Cardiac septum (tissue), 1 donor: Measurements from ENCODE around the gene PLAU. TPM values are rescaled to one million over a fixed set of nuclear protein-coding genes. Genes with fewer than 3 reads are reported as not detected.

Source experiments
- DNase-seq: peaks from one replicate; pipeline ENCODE4 v3.0.0-alpha.2; 2020; ENCODE audit warnings: low spot score
- intact Hi-C: fragments of 100-400 bp; cut with DNase I; formaldehyde crosslinking; loops from one replicate; pipeline ENCODE4 v1.14.0; 2022
- long read RNA-seq: library from polyadenylated mRNA; unstranded; transcript quantifications from one replicate; pipeline ENCODE4 v2.0.0, GENCODE V29; 2021
- total RNA-seq: library from RNA; stranded (reverse); fragmentation: NEBNext Ultra II Directional; extraction: Animal tissue kit (Norgen Biotek cat#: 25700); gene quantifications from one replicate; pipeline ENCODE4 v1.2.1, GENCODE V29; 2021
- donor health status: DM: no; HTN: no; CAD: no.

The PLAU gene
- 15.3 TPM for total RNA-seq
- long read RNA-seq, transcript PLAU-201 (11 exons, 2,321 nt), result major isoform, 9 of 21 reads
- long read RNA-seq, partial matches to known transcripts, result 10 of 21 reads
- long read RNA-seq, other reads (novel, unspliced or antisense), result 2 of 21 reads

DNA sequence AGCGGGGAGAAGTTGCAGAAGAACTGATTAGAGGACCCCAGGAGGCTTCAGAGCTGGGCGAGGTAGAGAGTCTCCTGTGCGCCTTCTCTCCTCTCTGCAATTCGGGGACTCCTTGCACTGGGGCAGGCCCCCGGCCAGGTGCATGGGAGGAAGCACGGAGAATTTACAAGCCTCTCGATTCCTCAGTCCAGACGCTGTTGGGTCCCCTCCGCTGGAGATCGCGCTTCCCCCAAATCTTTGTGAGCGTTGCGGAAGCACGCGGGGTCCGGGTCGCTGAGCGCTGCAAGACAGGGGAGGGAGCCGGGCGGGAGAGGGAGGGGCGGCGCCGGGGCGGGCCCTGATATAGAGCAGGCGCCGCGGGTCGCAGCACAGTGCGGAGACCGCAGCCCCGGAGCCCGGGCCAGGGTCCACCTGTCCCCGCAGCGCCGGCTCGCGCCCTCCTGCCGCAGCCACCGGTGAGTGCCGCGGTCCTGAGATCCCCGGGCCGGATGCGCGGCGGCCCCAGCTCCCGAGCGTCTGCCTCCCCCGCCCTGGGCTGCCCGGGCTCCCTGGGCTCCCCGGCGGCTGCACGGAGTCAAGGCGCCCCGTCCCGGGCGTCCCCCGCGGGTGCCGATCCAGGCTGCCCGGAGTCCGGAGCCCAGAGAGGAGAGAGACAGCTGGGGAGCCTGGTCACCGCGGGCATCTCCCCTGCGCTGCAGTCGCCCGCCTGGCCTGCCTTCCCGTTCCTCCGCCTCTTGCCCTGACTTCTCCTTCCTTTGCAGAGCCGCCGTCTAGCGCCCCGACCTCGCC lies at the start of gene PLAU:
Gene PLAU, plus strand, starts transcription at position 369 of the 789 bp plus-strand sequence. CDS start 424 bp downstream, outside the sequence.
- DNase-seq, result peak; percentile 91
- intact Hi-C loops, result no loop called here

DNA sequence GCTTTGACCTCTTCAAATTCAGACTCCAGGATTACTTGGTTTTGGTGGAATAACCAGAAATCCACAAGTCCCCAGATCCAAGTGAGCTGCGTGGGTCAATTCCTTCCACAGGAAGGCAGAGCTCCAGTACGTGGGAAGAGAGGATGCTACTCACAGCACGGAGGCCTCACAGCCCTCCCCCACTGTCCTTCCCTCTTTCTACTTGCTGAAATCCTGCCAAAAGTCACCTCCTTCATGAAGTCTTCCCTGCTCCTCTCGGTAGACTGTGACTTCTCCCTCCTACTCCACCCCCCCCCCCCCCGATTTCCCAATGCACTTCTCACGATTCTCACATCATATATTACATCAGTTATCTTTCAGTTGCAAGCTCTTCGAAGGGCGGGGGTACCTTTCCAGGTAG lies 48.9 kb upstream of the PLAU start:
- DNase-seq, result no peak
- intact Hi-C loops, result no loop called here

DNA sequence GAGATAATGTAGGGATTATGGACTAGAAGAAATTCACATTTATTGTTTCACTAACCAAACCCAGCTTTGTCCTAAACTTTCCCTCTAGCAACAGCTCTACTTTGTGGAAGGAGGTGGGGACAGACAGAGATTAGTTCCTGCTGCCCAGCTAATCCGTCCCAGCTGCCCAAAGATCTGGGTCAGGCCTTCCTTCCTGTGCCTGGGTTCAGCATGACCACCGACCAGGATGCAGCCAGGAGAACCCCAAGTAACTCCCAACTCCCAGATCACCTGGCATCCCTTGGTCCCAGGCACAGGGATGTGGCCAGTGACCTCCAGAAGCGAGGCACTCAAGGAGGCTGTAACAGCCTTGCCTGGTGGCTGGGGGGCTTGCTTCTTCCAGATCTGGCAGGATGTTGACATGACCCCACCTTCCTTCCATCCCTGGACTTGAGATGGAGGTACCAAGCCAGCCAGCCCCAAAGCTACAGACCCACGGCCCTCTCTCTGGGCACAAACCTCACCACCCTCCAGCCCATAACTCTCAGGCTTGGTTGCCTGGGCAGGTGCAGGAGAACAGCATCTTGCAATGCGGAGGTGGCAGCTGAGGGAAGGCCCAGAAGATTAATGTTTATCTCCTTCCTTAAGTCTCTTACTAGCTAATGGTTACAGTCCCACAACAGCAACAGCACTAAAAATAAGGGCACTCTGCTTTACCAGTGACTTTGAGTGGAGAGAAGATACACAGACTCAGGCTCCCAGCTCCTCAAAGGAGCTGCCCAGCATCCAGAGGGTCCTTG lies 47.7 kb upstream of the PLAU start:
- no peak for DNase-seq
- intact Hi-C loops, result no loop called here

GRCh38 chr10:73864229-73864628 lies 46.7 kb upstream of the PLAU start:
- intact Hi-C loops, result no loop called here
- DNase-seq, result no peak

DNA sequence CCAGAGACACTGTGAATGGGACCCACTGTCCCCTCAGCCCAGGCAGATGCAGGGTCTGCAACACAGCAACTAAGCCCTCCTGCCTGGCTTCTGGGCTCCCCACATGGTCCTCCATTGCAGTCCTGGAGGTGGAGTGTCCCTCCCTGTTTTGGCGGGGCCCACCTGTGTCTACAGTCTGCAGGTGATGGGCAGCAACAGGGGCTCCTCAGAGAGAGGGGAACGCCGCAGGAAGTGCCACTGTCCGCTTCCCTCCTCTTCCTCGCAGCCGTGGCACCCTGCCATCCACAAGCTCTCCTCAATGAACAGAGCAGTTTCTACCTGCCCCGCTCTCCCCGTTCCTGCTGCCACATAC lies 45.8 kb upstream of the PLAU start:
- intact Hi-C loops, result no loop called here
- no peak for DNase-seq

DNA sequence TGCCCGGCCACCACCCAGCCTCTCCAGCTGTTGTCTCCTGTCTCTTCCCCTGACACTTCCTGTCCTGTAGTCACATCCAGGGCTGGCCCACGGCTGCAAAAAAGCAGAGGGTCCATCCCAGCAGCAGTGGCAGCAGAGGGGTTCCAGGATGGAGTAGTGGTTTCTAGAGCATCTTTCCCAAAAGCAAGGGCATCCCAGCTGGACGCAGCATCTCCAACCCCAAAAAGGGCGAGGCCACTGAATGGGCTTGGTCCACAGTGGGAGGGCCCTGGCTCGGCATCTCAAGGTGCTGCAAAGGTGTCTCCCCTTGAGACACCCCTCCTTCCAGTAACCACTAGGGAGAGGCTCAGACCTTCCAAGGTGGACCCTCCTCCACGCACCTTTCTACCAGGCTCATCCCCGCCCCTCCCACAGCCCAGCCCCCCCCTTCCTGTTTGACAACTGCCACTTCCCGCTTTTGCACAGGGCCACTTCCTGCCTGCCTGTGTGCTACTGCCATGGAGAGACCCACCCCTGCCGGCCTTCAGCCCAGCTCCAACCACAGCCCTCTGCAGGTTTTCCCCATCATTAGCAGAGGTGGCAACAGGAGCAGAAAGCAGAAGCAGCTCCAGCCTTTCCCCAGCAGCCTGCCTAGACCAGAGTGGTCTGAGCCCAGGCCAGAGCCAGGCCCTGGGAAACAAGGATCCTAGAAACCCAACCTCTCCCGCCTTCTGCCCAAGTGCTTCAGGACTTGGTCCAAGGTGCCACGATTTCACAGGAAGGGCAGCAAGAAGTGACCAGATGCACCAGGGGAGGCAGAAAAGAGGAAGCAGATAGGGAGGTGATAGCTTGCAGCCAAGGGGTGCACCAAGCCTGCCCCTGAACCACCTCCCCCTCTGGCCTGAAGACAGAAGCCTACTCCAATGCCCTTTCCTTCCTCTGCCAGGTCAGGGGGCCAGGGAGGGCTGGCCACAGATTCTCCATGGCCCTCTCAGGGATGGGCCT lies 45.2 kb upstream of the PLAU start:
- intact Hi-C loops, result no loop called here
- DNase-seq, result peak; percentile 92

DNA sequence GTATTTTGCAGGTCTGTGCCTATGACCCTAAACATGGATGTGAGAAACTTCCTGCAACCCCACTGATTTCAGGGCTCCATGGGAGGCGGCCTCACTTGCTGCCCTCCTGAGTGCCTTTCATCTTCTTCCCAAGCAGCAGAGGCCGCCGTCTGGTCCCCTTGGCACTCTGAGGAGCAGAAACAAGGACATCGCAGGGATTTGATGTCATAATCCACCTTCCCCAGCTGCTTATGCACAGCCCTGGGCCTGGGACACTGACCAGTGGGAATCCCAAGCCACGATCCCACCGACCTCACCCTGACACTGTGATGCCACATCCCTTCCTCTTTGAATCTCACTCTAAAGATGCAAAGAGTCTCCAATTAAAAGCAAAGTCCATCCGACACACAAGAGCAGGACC lies 44.3 kb upstream of the PLAU start:
- intact Hi-C loops, result no loop called here
- no peak for DNase-seq

DNA sequence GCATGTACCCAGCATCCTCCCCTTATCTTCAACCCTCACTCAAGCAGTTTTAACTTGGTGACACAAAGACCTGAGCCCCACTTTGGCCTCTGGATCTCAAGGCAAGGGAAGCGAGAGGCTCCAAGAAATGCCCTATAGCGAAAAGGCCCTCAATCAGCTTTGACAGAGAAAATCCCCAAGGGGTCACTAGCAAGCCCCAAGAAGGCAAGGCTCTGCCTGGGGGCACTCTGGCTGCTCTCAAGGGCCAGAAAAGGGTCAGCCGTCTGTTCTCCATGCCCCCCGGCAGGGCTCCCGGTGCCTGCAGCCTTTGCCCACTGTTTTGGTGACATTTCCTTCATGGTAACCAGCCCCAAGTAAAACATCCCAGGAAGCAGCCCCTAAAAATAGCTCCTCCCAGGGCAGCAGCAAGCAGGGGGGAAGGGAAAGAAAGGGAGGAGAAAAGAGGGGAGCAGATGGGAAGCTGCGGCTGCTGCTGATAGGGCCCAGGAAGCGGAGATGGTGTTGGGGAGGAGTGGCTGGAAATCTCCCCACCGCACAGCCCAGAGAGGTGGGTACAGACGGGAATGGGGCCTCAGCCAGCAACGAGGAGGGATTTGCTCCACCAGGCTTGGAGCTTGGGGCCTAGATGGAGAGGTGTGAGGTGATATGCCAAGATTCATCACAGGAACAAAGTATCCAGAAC lies 43.7 kb upstream of the PLAU start:
- intact Hi-C loops, result no loop called here

DNA sequence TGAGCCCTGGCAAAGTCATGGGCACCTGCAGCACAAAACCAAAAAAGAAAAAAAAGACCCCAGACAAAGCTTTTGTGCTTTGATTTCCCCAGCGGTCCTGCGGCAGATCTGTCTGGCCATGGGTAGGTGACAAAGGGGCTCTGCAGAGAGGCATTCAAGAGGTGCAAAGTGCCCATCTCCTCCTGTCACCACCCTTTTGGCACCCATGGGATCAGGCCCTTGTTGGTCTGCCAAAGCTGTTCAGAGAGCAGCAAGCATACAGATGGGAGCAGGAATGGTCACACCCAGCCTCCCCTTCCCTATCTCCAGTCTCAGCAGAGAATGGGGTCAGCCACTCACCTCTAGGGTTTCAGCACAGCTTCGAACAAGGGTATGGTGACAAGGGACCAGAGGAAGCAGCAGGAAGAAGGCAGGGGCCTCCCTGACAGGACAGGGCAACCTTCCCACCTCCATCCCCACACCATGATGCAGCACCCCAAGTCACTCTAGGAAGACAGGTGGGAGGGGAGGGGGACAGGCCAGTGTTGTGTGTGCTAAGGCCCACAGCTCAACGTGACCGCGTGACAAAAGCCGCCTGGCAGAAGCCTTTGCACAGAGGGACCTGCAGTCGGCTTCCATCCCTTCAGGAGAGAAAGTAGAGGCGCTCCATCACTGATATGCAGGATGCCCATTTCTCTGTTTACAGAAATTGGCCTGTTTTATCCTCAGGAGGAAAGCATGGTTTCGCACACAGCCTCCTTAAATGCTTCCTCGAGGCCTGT lies 42.9 kb upstream of the PLAU start:
- intact Hi-C loops, result no loop called here
- DNase-seq, result no peak

More for the DNA sequence above, 43.7 kb upstream of the PLAU start:
- no peak for DNase-seq

GRCh38 chr10:73868655-73869195 lies 42.2 kb upstream of the PLAU start:
- intact Hi-C loops, result no loop called here
- no peak for DNase-seq

- DNase-seq, result no peak
- intact Hi-C loops, result loop anchor here (5.0 kb wide), 1 partner anchor 59 kb away; the partner anchor contains the start of gene NDST2
Measured at GRCh38 chr10:73871295-73872189, 39.4 kb upstream of the PLAU start.

DNA sequence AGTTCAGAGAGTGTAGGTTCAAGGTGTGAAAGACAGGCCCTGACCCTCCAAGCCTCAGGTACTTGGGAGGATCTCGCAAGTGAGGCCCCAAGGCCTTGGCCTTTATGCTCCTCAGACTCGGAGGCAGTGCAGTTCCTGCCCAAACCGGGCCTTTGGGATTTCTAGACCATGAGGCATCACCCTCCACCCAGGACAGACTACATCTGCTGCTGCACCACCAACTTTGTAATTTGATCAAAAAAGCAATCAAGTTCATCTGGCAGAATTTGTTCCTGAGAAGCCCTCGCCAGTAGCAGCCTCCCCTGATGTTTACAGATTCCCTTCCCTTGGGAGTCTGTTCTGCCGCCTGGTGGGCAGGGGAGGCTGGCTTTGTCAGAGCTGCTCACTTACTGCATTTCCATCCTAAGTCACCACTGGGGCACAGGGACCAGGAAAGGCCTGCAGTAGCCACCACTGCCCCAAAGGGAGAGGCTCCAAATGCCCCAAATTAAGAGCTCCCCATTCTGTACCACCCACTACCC lies 38.7 kb upstream of the PLAU start:
- no peak for DNase-seq

GRCh38 chr10:73873142-73873837 lies 37.6 kb upstream of the PLAU start:
- intact Hi-C loops, result loop anchor here (5.0 kb wide), 1 partner anchor 61 kb away; the partner anchor contains the start of gene NDST2
- no peak for DNase-seq

More for the DNA sequence above, 38.7 kb upstream of the PLAU start:
- intact Hi-C loops, result loop anchor here (5.0 kb wide), 1 partner anchor 60 kb away; the partner anchor contains the start of gene NDST2

DNA sequence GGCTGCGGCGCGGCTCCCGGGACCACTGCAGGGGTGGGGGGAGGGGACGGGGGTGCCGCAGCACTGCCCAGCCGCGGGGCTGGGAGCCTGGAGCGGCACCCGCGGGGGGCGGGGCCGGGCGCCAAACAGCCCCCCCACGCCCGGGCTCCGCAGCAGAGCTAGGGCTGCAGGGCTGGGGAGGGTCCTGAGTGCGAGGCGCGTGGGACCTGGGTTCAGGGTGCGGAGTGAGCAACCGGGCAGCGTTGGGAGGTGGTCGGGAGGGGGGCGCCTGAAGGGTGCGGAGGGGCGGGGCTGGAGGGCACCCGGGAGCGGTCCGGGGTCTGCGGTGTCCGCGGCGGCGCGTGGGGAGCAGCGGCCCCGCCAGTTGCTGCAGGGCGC lies 37.1 kb upstream of the PLAU start:
- intact Hi-C loops, result loop anchor here (5.0 kb wide), 1 partner anchor 62 kb away; the partner anchor contains the start of gene NDST2
- no peak for DNase-seq

DNA sequence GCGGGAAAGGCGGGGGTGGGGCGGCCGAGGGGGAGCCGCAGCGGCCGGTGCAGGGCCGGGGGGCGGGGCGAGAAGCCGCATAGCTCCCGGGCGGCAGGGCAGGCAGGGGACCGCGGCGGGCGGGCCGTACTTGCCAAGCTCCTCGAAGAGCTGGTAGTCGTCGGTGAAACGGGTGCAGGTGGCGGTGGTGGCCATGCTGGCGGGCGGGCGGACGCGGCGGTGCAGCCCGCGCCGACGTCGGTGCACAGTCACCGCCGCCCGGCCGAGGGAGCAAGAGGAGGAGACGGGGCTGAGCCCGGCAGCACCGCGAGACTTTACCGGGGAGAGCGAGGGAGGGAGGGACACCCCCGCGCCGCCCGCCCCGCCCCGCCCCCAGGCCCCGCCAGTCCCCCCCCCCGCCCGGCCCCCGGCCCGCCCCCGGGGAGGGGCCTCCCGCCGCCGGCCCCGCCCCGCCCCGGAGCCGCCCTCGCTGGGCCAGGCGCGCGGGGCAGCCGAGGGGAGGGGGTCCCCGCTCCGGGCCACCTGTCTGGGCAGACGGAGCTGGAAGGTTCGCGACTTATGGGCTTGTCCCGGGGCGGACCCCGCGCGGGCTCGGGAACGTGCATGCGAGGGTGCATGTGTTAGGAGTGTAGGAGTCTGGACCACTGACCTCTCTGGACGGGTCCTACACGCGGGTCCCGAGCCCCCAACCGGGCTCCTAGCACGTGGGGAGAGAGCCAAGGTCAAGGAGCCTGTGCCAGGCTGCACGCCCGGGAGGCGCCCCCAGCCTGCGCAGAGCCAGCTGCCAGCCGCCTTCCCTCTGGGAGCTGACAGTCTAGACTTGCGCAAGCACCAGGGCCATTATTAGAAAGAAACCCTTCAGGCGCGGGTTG lies 36.4 kb upstream of the PLAU start, which contains the start of gene CAMK2G:
Gene CAMK2G, minus strand, starts transcription at position 289 of the 872 bp plus-strand sequence. Its CDS starts 94 bp downstream, at position 195.
- intact Hi-C loops, result loop anchor here (5.0 kb wide), 1 partner anchor 62 kb away; the partner anchor contains the start of gene NDST2
- DNase-seq, result peak; percentile 94
